DND-41 (cell line): ENCODE results near the gene GTF3C4.

Source experiments
- ATAC-seq: fragments of 200-7000 bp; cut with Tn5 transposase; 3 replicates; pipeline ENCODE4 v1.9.1; 2021; ENCODE audit warnings: low read depth; ENCODE audit not compliant: insufficient read depth
- DNase-seq: peaks from one replicate; pipeline ENCODE4 v3.0.0-alpha.2; 2020
- H2AFZ ChIP-seq: 2 replicates; pipeline ENCODE4 v1.6.0; 2012; ENCODE audit warnings: low read depth, low read length
- H3K27ac ChIP-seq: 2 replicates; pipeline ENCODE4 v1.5.1; 2012; ENCODE audit warnings: low read length, inconsistent platforms
- H3K27me3 ChIP-seq: fragments of 200-600 bp; sonication (generic); 2 replicates; pipeline ENCODE4 v1.6.0; 2012; ENCODE audit warnings: low read length, mild to moderate bottlenecking, inconsistent platforms; ENCODE audit not compliant: insufficient read depth, poor library complexity
- H3K36me3 ChIP-seq: 2 replicates; pipeline ENCODE4 v1.5.1; 2012; ENCODE audit warnings: low read length, inconsistent platforms; ENCODE audit not compliant: insufficient read depth
- H3K4me1 ChIP-seq: 2 replicates; pipeline ENCODE4 v1.5.1; 2012; ENCODE audit warnings: mild to moderate bottlenecking, low read length; ENCODE audit not compliant: insufficient read depth
- H3K4me2 ChIP-seq: 2 replicates; pipeline ENCODE4 v1.6.0; 2012; ENCODE audit warnings: mild to moderate bottlenecking, moderate library complexity, low read length, inconsistent platforms; ENCODE audit not compliant: insufficient read depth
- H3K4me3 ChIP-seq, 2 experiments: fragments of 200-600 bp in 1 of 2; shearing (Covaris generic) in 1 of 2; 2 replicates each; pipeline ENCODE4 v1.5.1; 2012 to 2016; ENCODE audit warnings: inconsistent platforms in 2 of 2, low read length in 2 of 2, mild to moderate bottlenecking in 2 of 2, low read depth in 1 of 2, moderate library complexity in 1 of 2
- H3K79me2 ChIP-seq: 2 replicates; pipeline ENCODE4 v1.6.0; 2012; ENCODE audit warnings: low read length, inconsistent platforms; ENCODE audit not compliant: insufficient read depth
- H3K9ac ChIP-seq: 2 replicates; pipeline ENCODE4 v1.6.0; 2012; ENCODE audit warnings: low read depth, mild to moderate bottlenecking, inconsistent platforms, low read length, moderate library complexity
- H3K9me3 ChIP-seq: 2 replicates; pipeline ENCODE4 v1.5.1; 2012; ENCODE audit warnings: low read length, moderate library complexity, mild to moderate bottlenecking, inconsistent platforms; ENCODE audit not compliant: insufficient read depth, severe bottlenecking
- H4K20me1 ChIP-seq: 2 replicates; pipeline ENCODE4 v1.6.0; 2012; ENCODE audit warnings: low read length; ENCODE audit not compliant: insufficient read depth
- EZH2 ChIP-seq: IDR thresholded peaks from 3 replicates; pipeline ENCODE4 v1.6.1; 2012; ENCODE audit warnings: borderline replicate concordance, low read depth, mild to moderate bottlenecking, moderate library complexity, low read length, inconsistent platforms; ENCODE audit not compliant: severe bottlenecking
- TF ChIP-seq, protein P1 (sequence below): IDR thresholded peaks from 2 replicates; pipeline ENCODE4 v1.5.1; 2012; ENCODE audit warnings: borderline replicate concordance, low read length, moderate library complexity, mild to moderate bottlenecking; ENCODE audit not compliant: poor library complexity, severe bottlenecking; ENCODE audit errors: extremely low read depth

Gene GTF3C4

DNA sequence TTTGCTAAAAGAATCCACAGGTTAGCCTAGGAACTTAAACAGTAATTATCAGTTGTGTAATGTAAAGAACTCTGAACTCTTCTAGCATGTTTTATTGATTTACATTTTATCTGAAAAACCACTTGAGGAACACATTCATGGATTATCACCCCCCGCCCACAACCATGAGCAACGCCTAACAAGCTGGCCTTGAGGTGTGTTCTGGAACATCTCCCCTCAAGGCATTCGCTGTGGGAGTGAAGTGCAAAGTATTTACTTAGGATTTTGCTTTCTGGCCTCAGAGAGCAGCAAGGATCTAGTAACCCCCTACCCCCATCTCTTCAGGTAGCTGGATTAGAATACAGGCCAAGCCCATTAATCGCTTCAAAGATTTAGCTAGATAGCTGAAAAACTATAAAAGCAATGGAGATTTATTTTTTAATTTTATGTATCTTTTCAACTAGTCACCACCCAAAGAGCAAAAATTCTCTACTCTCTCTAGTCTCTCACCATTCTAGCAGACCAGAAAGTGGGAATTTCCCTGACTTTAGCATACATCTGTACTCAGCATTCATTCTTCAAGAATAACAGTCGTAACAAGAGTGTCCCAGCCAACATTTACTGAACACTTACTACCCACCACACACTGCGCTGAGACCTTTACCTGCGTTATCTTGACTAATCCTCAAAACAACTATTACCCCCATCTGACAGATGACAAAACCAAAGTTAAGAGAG lies 37.7 kb upstream of the GTF3C4 start:
- Histone ChIP-seq H3K4me1 (no peaks in the 10 kb centered on the region), H4K20me1 (no peaks in the 10 kb centered on the region; the same call in 1 of the 2 replicates), H3K27me3 (no peaks in the 10 kb centered on the region), H3K27ac (no peak overlapping the region), H3K79me2 (no peaks in the 10 kb centered on the region), H3K4me3 (no peak overlapping the region), H3K4me2 (no peak overlapping the region), H2AFZ (no peak overlapping the region), H3K36me3 (peaks cover 46% of the 10 kb centered on the region), H3K9ac (no peak overlapping the region), H3K9me3 (no peaks in the 10 kb centered on the region)
- no peak for TF ChIP-seq EZH2
- TF ChIP-seq, protein P1, sequence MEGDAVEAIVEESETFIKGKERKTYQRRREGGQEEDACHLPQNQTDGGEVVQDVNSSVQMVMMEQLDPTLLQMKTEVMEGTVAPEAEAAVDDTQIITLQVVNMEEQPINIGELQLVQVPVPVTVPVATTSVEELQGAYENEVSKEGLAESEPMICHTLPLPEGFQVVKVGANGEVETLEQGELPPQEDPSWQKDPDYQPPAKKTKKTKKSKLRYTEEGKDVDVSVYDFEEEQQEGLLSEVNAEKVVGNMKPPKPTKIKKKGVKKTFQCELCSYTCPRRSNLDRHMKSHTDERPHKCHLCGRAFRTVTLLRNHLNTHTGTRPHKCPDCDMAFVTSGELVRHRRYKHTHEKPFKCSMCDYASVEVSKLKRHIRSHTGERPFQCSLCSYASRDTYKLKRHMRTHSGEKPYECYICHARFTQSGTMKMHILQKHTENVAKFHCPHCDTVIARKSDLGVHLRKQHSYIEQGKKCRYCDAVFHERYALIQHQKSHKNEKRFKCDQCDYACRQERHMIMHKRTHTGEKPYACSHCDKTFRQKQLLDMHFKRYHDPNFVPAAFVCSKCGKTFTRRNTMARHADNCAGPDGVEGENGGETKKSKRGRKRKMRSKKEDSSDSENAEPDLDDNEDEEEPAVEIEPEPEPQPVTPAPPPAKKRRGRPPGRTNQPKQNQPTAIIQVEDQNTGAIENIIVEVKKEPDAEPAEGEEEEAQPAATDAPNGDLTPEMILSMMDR: no peak
- ATAC-seq (no peak), DNase-seq (no peak)

DNA sequence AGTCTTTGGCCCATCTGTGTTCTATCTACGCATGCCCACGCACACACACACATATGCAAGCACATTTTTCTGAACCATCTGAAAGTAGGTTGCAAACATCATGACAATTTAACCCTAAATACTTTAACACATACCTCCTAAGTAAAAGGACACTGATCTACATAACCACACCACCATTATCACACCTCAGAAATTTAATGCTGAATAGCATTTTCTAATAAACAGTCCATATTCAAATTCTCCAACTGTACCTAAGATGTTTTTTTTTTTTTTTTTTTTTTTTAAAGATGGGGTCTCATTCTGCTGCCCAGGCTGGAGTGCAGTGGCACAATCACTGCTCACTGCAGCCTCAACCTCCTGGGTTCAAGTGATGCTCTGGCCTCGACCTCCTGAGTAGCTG lies 35.9 kb upstream of the GTF3C4 start:
- Histone ChIP-seq H3K4me3 (no peak overlapping the region), H3K27me3 (no peaks in the 10 kb centered on the region), H3K9me3 (no peaks in the 10 kb centered on the region), H3K79me2 (no peaks in the 10 kb centered on the region), H3K4me2 (no peak overlapping the region), H3K9ac (no peak overlapping the region), H3K4me1 (no peaks in the 10 kb centered on the region), H3K36me3 (peaks cover 50% of the 10 kb centered on the region), H2AFZ (no peak overlapping the region), H3K27ac (no peak overlapping the region), H4K20me1 (no peaks in the 10 kb centered on the region; the same call in 1 of the 2 replicates)
- TF ChIP-seq, protein P1: no peak
- TF ChIP-seq EZH2: no peak
- ATAC-seq: no peak
- DNase-seq: no peak

DNA sequence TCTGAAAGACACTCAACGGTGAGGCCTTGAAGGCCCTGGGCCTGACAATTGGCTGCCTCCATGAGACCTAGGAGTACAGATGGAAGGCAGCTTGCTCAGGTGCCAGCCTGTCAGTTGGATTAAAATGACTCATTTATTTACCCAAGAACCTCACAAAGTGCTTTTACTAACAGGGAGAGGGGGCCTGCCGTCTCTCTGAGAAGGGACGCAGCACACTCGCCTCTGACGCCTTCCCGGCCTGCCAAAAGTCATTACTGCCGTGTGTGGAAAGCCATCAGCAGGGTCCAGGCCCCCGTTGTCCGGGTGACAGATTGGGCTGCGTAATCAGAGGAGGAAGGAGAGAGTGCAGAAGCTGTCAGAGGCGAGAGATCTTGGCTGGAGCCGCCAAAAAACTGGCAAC lies 32.9 kb upstream of the GTF3C4 start:
- Histone ChIP-seq H3K4me2 (no peak overlapping the region), H3K4me3 (no peak overlapping the region), H3K36me3 (peaks cover 51% of the 10 kb centered on the region), H3K27me3 (no peaks in the 10 kb centered on the region), H3K4me1 (no peaks in the 10 kb centered on the region), H4K20me1 (no peaks in the 10 kb centered on the region), H3K79me2 (no peaks in the 10 kb centered on the region), H3K27ac (no peak overlapping the region), H3K9ac (no peak overlapping the region), H3K9me3 (no peaks in the 10 kb centered on the region), H2AFZ (no peak overlapping the region)
- DNase-seq (no peak), ATAC-seq (no peak)
- TF ChIP-seq EZH2: no peak
- TF ChIP-seq, protein P1: no peak
